Activated CD8-positive, alpha-beta T cell treated with anti-CD3 and anti-CD28 coated beads for 36 hours (primary cell): Measurements from ENCODE around the gene MBD3L2B. TPM values are rescaled to one million over a fixed set of nuclear protein-coding genes. Genes with fewer than 3 reads are reported as not detected.
A peak's percentile ranks its signal among the peaks of the same experiment; 100 is the strongest.
"Not testable (repeated sequence)": the region's sequence is repeated elsewhere in the genome, so short reads cannot be mapped to it uniquely, and the experiment has no call there.

Source experiments
- ATAC-seq: fragments of 200-7000 bp; cut with Tn5 transposase; one replicate; pipeline ENCODE4 v1.10.0; 2021; ENCODE audit warnings: mild to moderate bottlenecking, moderate library complexity
- CTCF ChIA-PET: fragments of 350-600 bp; sonication (Branson Sonifier 250); formaldehyde crosslinking; loops from one replicate; lab custom pipeline; 2021; ENCODE audit warnings: antibody characterized with exemption; lab: Charles Lee
- POLR2A ChIA-PET: fragments of 350-600 bp; sonication (Branson Sonifier 250); formaldehyde crosslinking; loops from one replicate; lab custom pipeline; 2021; ENCODE audit warnings: antibody characterized with exemption; lab: Charles Lee
- DNase-seq: peaks from one replicate; pipeline ENCODE4 v3.0.0-alpha.2; 2020
- H3K27ac Mint-ChIP-seq: one replicate; pipeline ENCODE4 v1.8.0; 2021; ENCODE audit warnings: mild to moderate bottlenecking, mixed read lengths
- H3K27me3 Mint-ChIP-seq: one replicate; pipeline ENCODE4 v1.8.0; 2021; ENCODE audit warnings: mixed read lengths
- H3K36me3 Mint-ChIP-seq: one replicate; pipeline ENCODE4 v1.8.0; 2021; ENCODE audit warnings: low read depth, mixed read lengths
- H3K4me1 Mint-ChIP-seq: one replicate; pipeline ENCODE4 v1.8.0; 2021; ENCODE audit warnings: low read depth, mixed read lengths
- H3K4me3 Mint-ChIP-seq: one replicate; pipeline ENCODE4 v1.8.0; 2021; ENCODE audit warnings: mild to moderate bottlenecking, moderate library complexity, mixed read lengths
- H3K9me3 Mint-ChIP-seq: one replicate; pipeline ENCODE4 v1.8.0; 2021; ENCODE audit warnings: mixed read lengths
- CTCF ChIP-seq: fragments of 200-600 bp; IDR thresholded peaks from one replicate; pipeline ENCODE4 v1.8.0; 2022; ENCODE audit warnings: antibody characterized with exemption, mild to moderate bottlenecking
- intact Hi-C: fragments of 100-400 bp; cut with micrococcal nuclease; formaldehyde crosslinking; loops from one replicate; pipeline ENCODE4 v1.10.0; 2022
- total RNA-seq, 2 experiments: library from RNA; stranded (reverse); gene quantifications; one replicate each; pipeline ENCODE4 v1.2.3, GENCODE V29; 2021

MBD3L2B gene
- total RNA-seq, 2 experiments from 2014 or later: not detected

GRCh38 chr19:7063764-7064418 lies 42.7 kb upstream of the MBD3L2B start:
- POLR2A ChIA-PET: interaction anchor here (0.6 kb wide), 1 partner anchor 408 kb away, joined by 3 read pairs; no protein-coding TSS in a partner anchor

GRCh38 chr19:7063339-7063738 lies 42.1 kb upstream of the MBD3L2B start:
- Mint-ChIP-seq H3K27me3 (no peaks in the 10 kb centered on the region), H3K9me3 (no peaks in the 10 kb centered on the region), H3K4me1 (no peaks in the 10 kb centered on the region), H3K36me3 (no peaks in the 10 kb centered on the region), H3K27ac (no peak overlapping the region), H3K4me3 (no peak overlapping the region)
- ChIA-PET POLR2A (no interaction called here), CTCF (interaction anchor here (0.8 kb wide), 1 partner anchor 275 kb away, joined by 3 read pairs; no protein-coding TSS in a partner anchor)
- peak; percentile 25 for DNase-seq
- intact Hi-C loops: no loop called here
- ATAC-seq: peak; percentile 52
- TF ChIP-seq CTCF: no peak

More at GRCh38 chr19:7063764-7064418, 42.7 kb upstream of the MBD3L2B start:
- H3K27ac Mint-ChIP-seq: no peak overlapping the region
- DNase-seq (peak; percentile 32), ATAC-seq (peak; percentile 44)
- H3K9me3 Mint-ChIP-seq: no peaks in the 10 kb centered on the region
- CTCF ChIA-PET: interaction anchor here (0.8 kb wide), 1 partner anchor 275 kb away, joined by 3 read pairs; no protein-coding TSS in a partner anchor
- H3K36me3 Mint-ChIP-seq: no peaks in the 10 kb centered on the region
- H3K27me3 Mint-ChIP-seq: no peaks in the 10 kb centered on the region
- H3K4me3 Mint-ChIP-seq: no peak overlapping the region
- intact Hi-C loops: no loop called here
- peaks cover under 1% of the 10 kb centered on the region for H3K4me1 Mint-ChIP-seq
- TF ChIP-seq CTCF: no peak

GRCh38 chr19:7059977-7060376 lies 38.7 kb upstream of the MBD3L2B start:
- H3K9me3 Mint-ChIP-seq, H3K4me1 Mint-ChIP-seq, POLR2A ChIA-PET, intact Hi-C loops, H3K4me3 Mint-ChIP-seq, ATAC-seq, H3K27ac Mint-ChIP-seq, CTCF ChIA-PET, DNase-seq, H3K36me3 Mint-ChIP-seq, H3K27me3 Mint-ChIP-seq: not testable (repeated sequence)

- POLR2A ChIA-PET, H3K9me3 Mint-ChIP-seq, DNase-seq, H3K36me3 Mint-ChIP-seq, H3K27me3 Mint-ChIP-seq, H3K4me1 Mint-ChIP-seq, H3K27ac Mint-ChIP-seq, ATAC-seq, H3K4me3 Mint-ChIP-seq, CTCF ChIA-PET, intact Hi-C loops: not testable (repeated sequence)
Observed at GRCh38 chr19:7058576-7058975, 37.3 kb upstream of the MBD3L2B start, which contains the start of gene MBD3L3. Gene MBD3L3, minus strand, starts transcription at chr19:7058676. Its CDS starts 71 bp downstream, at chr19:7058605.

GRCh38 chr19:7056371-7056770 lies 35.1 kb upstream of the MBD3L2B start:
- H3K4me3 Mint-ChIP-seq, H3K36me3 Mint-ChIP-seq, H3K27ac Mint-ChIP-seq, CTCF ChIA-PET, DNase-seq, POLR2A ChIA-PET, H3K9me3 Mint-ChIP-seq, H3K27me3 Mint-ChIP-seq, ATAC-seq, H3K4me1 Mint-ChIP-seq, intact Hi-C loops: not testable (repeated sequence)

GRCh38 chr19:7055679-7056078 lies 34.4 kb upstream of the MBD3L2B start:
- H3K27ac Mint-ChIP-seq, H3K27me3 Mint-ChIP-seq, H3K36me3 Mint-ChIP-seq, POLR2A ChIA-PET, H3K9me3 Mint-ChIP-seq, DNase-seq, H3K4me1 Mint-ChIP-seq, intact Hi-C loops, H3K4me3 Mint-ChIP-seq, ATAC-seq, CTCF ChIA-PET: not testable (repeated sequence)

GRCh38 chr19:7054635-7055368 lies 33.6 kb upstream of the MBD3L2B start:
- POLR2A ChIA-PET, H3K9me3 Mint-ChIP-seq, H3K36me3 Mint-ChIP-seq, DNase-seq, H3K4me3 Mint-ChIP-seq, intact Hi-C loops, H3K27ac Mint-ChIP-seq, H3K4me1 Mint-ChIP-seq, H3K27me3 Mint-ChIP-seq, CTCF ChIA-PET: not testable (repeated sequence)
- ATAC-seq: peak; percentile 47

- intact Hi-C loops, POLR2A ChIA-PET, H3K36me3 Mint-ChIP-seq, H3K9me3 Mint-ChIP-seq, H3K4me1 Mint-ChIP-seq, DNase-seq, H3K27me3 Mint-ChIP-seq, CTCF ChIA-PET, H3K27ac Mint-ChIP-seq, H3K4me3 Mint-ChIP-seq: not testable (repeated sequence)
- peak; percentile 51 for ATAC-seq
Observed at GRCh38 chr19:7052896-7053295, 31.7 kb upstream of the MBD3L2B start.

- H3K9me3 Mint-ChIP-seq, H3K36me3 Mint-ChIP-seq, CTCF ChIA-PET, H3K27me3 Mint-ChIP-seq, intact Hi-C loops, H3K4me1 Mint-ChIP-seq, POLR2A ChIA-PET, ATAC-seq, H3K4me3 Mint-ChIP-seq, DNase-seq, H3K27ac Mint-ChIP-seq: not testable (repeated sequence)
Observed at GRCh38 chr19:7051421-7051820, 30.2 kb upstream of the MBD3L2B start.

GRCh38 chr19:7049021-7049420 lies 27.8 kb upstream of the MBD3L2B start, which contains the start of gene MBD3L2:
Gene MBD3L2, plus strand, starts transcription at chr19:7049321. Its CDS starts 53 bp downstream, at chr19:7049374.
- H3K4me1 Mint-ChIP-seq, H3K9me3 Mint-ChIP-seq, H3K4me3 Mint-ChIP-seq, POLR2A ChIA-PET, H3K27ac Mint-ChIP-seq, ATAC-seq, H3K27me3 Mint-ChIP-seq, CTCF ChIA-PET, intact Hi-C loops, DNase-seq, H3K36me3 Mint-ChIP-seq: not testable (repeated sequence)
